RWPE1 (cell line): Measurements from ENCODE around the gene ZBTB7C.

ENCODE experiments used
- CTCF ChIA-PET: fragments of 350-600 bp; sonication (Branson Sonifier 250); formaldehyde crosslinking; extraction: SDS; loops from one replicate; lab custom pipeline; 2021; lab: Yijun Ruan, JAX
- POLR2A ChIA-PET: fragments of 400-600 bp; formaldehyde crosslinking; extraction: SDS; loops from one replicate; lab custom pipeline; 2020; ENCODE audit warnings: antibody characterized with exemption; ENCODE audit not compliant: low non-redundant PET; lab: Yijun Ruan, JAX
- DNase-seq: peaks from one replicate; pipeline ENCODE4 v3.0.0; 2012; ENCODE audit warnings: low spot score
- H3K27ac ChIP-seq: fragments of 450-650 bp; 2 replicates; pipeline ENCODE4 v1.5.1; 2017
- CTCF ChIP-seq: fragments of 450-650 bp; conservative IDR thresholded peaks from 2 replicates; pipeline ENCODE4 v1.5.1; 2017; ENCODE audit warnings: low read depth, mild to moderate bottlenecking

The ZBTB7C gene

DNA sequence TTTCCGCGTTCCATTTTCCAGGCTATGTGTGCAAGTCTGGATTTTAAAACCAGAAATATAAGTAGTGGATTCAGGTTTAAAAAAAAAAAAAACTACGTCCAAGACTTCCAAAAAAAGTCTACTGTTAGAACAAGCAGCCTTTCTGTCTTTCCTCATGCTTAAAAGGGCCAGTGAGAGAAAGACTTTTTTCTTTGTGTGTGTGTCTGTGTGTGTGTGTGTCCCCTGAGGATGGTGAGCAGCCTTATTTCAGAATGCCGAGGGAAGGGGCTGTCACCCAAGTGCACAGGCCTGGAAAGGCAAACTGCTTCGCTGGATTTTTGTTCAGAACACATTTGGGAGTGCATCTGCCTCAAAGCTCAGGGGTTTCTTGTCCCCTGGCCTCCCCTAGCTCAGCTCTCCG is 98.8 kb downstream of the ZBTB7C start:
- no peak for TF ChIP-seq CTCF
- no peak overlapping the region for H3K27ac ChIP-seq
- DNase-seq: no peak
- ChIA-PET CTCF (no interaction called here), POLR2A (no interaction called here)

GRCh38 chr18:48308755-48309575 is 100.2 kb downstream of the ZBTB7C start:
- ChIA-PET CTCF (interaction anchor here (0.6 kb wide), 1 partner anchor 106 kb away, joined by 3 read pairs; no protein-coding TSS in a partner anchor), POLR2A (no interaction called here)
- TF ChIP-seq CTCF: no peak
- no peak overlapping the region for H3K27ac ChIP-seq
- DNase-seq: no peak

DNA sequence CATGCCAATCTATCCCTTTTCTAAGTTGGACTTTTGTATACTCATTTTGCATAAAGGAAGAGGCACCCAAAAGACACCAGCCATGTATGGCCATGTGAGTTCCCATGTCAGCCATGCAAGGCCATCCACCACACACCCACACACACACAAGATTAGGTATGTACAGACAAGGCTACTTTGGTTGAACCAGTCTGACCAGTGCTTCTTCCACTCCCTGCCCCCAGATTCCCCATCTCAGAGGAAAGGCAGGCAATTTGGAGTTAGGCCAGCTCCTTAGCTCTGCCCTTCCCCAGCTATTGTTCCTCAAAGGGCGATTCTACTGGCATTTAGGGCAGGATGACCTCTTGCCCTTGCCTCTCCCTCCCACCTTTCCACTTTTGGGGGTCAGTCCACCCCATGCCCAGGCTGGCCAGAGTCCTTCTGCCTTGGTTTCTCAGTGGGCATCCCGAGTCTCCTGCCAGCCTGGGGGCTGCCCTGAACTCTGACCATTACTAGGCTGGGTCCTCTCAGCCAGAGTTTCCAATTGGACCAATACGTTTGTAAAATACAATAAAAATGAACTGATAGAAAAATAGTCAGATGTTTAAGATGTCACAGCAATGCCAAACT is 101.1 kb downstream of the ZBTB7C start:
- no peak for TF ChIP-seq CTCF
- ChIA-PET CTCF (interaction anchor here (0.6 kb wide), 1 partner anchor 107 kb away, joined by 3 read pairs; no protein-coding TSS in a partner anchor), POLR2A (no interaction called here)
- DNase-seq: peak; percentile 30
- H3K27ac ChIP-seq: no peak overlapping the region

DNA sequence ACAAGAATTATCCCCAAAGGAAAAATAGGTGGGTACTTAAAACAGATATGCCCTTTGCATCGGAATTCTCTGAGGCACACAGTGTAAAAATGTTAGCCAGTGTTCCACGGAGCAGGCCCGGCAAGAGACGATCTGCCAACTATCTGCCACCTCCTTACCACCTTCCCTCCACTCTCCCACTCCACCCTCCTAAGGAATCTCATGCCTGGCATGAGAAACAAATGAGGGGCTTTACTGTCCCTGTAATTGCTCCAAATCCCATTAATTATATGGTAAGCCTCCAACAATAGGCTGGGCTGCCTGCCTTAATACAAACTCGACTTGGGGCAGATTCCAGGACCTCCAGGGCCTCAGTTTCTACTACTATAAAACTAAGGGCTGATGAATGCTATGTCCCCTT is 102.3 kb downstream of the ZBTB7C start:
- no peak for DNase-seq
- no peak overlapping the region for H3K27ac ChIP-seq
- ChIA-PET CTCF (no interaction called here), POLR2A (no interaction called here)
- no peak for TF ChIP-seq CTCF

GRCh38 chr18:48304906-48305693 is 104.1 kb downstream of the ZBTB7C start:
- no peak for DNase-seq
- TF ChIP-seq CTCF: no peak
- POLR2A ChIA-PET: no interaction called here
- CTCF ChIA-PET: interaction anchor here (0.6 kb wide), 1 partner anchor 385 kb away, joined by 4 read pairs; no protein-coding TSS in a partner anchor
- no peak overlapping the region for H3K27ac ChIP-seq

GRCh38 chr18:48303883-48304282 is 105.3 kb downstream of the ZBTB7C start:
- ChIA-PET POLR2A (no interaction called here), CTCF (no interaction called here)
- H3K27ac ChIP-seq: no peak overlapping the region
- TF ChIP-seq CTCF: no peak
- DNase-seq: no peak
